H1 (cell line): ENCODE measurements around the gene EIPR1. TPM values are rescaled to one million over a fixed set of nuclear protein-coding genes. Genes with fewer than 3 reads are reported as not detected.

ENCODE experiments used
- ASH2L ChIP-seq: fragments of 200-600, 300-600 bp; sonication (generic); IDR thresholded peaks from one replicate; pipeline ENCODE4 v1.7.1; 2017; ENCODE audit warnings: low read length
- ATF2 ChIP-seq: IDR thresholded peaks from 2 replicates; pipeline ENCODE4 v1.6.1; 2012; ENCODE audit warnings: low read length, inconsistent platforms
- POLR2AphosphoS5 ChIP-seq: IDR thresholded peaks from 2 replicates; pipeline ENCODE4 v1.6.1; 2011; ENCODE audit warnings: low read depth, low read length
- ZNF274 ChIP-seq: IDR thresholded peaks from 2 replicates; pipeline ENCODE4 v1.7.0; 2012; ENCODE audit warnings: low read length, borderline replicate concordance; ENCODE audit errors: extremely low read depth
- polyA plus RNA-seq, 7 experiments: library from polyadenylated mRNA; depleted of rRNA in 3 of 7; stranded (reverse) in 5 of 7; unstranded in 2 of 7; fragments of >200 nt in 5 of 7; fragments of 200-250 nt in 2 of 7; gene quantifications; 1 replicate in 5 of 7; 2 replicates in 1 of 7; 4 replicates in 1 of 7; pipeline versions ENCODE4 v1.2.1 to v1.2.3, GENCODE V29; 2011 to 2013; ENCODE audit warnings: missing spikeins in 2 of 7, mixed read lengths in 2 of 7
- total RNA-seq: library from RNA; stranded (reverse); fragmentation: NEBNext Ultra II Directional; extraction: Animal tissue kit (Norgen Biotek cat#: 25700); gene quantifications from 2 replicates; pipeline ENCODE4 v1.2.1, GENCODE V29; 2021

EIPR1 gene
- total and polyA plus RNA-seq, 2 of the 8 experiments (the other 6 are each of a cell fraction or from before 2014, with no cell fraction given), result 26.3 to 56.4 TPM

GRCh38 chr2:3175568-3175955 is 202.1 kb downstream of the EIPR1 start (continued):
- no peak for TF ChIP-seq ATF2
- TF ChIP-seq ASH2L, result no peak
- TF ChIP-seq POLR2AphosphoS5, result no peak
- TF ChIP-seq ZNF274, result no peak
